Measurements from ENCODE around the gene FBXO10. TPM values are rescaled to one million over a fixed set of nuclear protein-coding genes. Genes with fewer than 3 reads are reported as not detected.

Gene FBXO10
- total RNA-seq, 2 donors from 2014 or later = 2.7 to 2.9 TPM

DNA sequence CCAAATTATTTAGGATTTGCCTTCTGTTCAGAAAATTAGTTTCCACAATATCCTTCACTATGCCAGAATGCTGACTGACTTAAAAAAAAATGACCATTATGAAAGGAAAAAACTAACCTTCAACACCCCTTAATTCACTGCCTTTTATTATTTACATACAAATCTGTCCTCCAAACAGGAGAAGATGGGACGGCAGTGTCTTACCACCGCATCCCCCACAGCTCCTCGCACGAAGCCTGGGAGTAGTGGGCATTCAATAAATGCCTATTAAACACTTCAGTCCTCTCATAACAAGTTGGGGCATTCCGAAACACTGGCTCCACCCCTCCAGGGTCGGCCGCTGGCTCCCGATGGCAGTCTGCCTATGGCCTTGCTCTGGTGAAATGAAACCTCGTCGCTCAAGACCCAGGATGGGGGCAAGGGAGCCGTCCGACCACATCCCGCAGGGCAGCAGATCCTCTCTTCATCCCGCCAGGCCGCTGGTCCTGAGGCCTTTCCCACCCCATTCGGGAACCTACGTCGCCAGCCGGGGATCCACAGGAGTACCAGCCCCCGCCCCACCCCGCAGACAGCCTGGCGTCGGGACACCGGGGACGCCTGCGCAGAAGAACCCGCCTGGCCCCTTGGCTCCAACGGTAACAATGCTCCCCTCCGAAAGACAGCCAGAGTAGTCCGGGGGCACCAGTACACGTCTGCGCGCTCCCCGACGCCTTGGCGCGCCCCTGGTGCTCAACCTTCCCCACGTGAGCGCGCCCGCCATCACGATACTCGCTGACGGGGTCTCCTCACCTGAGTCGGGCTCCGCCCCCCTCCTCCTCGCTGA is 111.5 kb downstream of the FBXO10 start:
- Histone ChIP-seq H3K36me3 (no peaks in the 10 kb centered on the region), H3K9me3 (no peaks in the 10 kb centered on the region), H3K4me3 (peak overlapping the region; percentile 93), H3K27me3 (no peaks in the 10 kb centered on the region), H3K9ac (ENCODE audit: low read depth in 2 of 2, low read length in 2 of 2) (peak overlapping the region; percentile 96), H3K27ac (peak overlapping the region; percentile 96), H3K4me1 (peaks cover 7% of the 10 kb centered on the region)
- DNase-seq = peak; percentile 80
- TF ChIP-seq, protein P1, sequence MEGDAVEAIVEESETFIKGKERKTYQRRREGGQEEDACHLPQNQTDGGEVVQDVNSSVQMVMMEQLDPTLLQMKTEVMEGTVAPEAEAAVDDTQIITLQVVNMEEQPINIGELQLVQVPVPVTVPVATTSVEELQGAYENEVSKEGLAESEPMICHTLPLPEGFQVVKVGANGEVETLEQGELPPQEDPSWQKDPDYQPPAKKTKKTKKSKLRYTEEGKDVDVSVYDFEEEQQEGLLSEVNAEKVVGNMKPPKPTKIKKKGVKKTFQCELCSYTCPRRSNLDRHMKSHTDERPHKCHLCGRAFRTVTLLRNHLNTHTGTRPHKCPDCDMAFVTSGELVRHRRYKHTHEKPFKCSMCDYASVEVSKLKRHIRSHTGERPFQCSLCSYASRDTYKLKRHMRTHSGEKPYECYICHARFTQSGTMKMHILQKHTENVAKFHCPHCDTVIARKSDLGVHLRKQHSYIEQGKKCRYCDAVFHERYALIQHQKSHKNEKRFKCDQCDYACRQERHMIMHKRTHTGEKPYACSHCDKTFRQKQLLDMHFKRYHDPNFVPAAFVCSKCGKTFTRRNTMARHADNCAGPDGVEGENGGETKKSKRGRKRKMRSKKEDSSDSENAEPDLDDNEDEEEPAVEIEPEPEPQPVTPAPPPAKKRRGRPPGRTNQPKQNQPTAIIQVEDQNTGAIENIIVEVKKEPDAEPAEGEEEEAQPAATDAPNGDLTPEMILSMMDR (IDR thresholded peaks at IDR 0.05) = no peak
- intact Hi-C loops (cut with DNase I) = no loop called here

DNA sequence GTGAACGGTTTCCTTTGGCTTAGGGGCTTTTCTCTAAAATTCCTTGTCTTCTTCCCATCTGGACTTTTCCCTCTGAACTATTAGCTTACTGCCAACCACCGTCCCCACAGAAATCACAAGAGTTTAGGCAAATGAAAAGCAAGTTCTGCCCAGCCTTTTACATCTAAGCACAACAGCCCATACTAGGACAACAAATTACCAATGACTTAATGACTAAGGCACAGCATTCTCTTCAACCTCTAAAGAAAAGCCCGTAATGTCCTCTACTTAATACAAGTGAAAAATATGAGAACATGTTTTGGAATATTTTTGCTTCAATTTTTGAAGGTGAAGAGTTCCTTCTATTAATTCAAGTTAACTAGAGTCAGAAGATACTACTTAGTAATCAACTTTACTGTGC is 112.2 kb downstream of the FBXO10 start:
- no peaks in the 10 kb centered on the region for H3K9me3 ChIP-seq
- DNase-seq = no peak
- H3K4me3 ChIP-seq = peak overlapping the region; percentile 93
- H3K27me3 ChIP-seq = no peaks in the 10 kb centered on the region
- TF ChIP-seq, protein P1 (IDR thresholded peaks at IDR 0.05) = no peak
- no peaks in the 10 kb centered on the region for H3K36me3 ChIP-seq
- intact Hi-C loops (cut with DNase I) = no loop called here
- H3K9ac ChIP-seq (ENCODE audit: low read depth in 2 of 2, low read length in 2 of 2) = peak overlapping the region in 1 of 2 donors; percentile 96
- H3K4me1 ChIP-seq = peaks cover 7% of the 10 kb centered on the region
- H3K27ac ChIP-seq = peak overlapping the region; percentile 96

Other genes starting within 250 kb of the FBXO10 start
- 10 to 100 TPM; 71.1 to 94.0 TPM for gene GRHPR, start 153.7 kb downstream of the FBXO10 start, total RNA-seq
- gene ZBTB5, start 110.9 kb downstream of the FBXO10 start, total RNA-seq = 1 to 10 TPM; 8.9 to 9.7 TPM
- 10 to 100 TPM; 10.8 to 19.3 TPM for gene POLR1E, start 90.4 kb downstream of the FBXO10 start, total RNA-seq
- gene TOMM5, start 16.2 kb upstream of the FBXO10 start, total RNA-seq = 100 to 1,000 TPM in 1 of 2 donors, 10 to 100 TPM in 1; 59.9 to 112 TPM
- gene FRMPD1, start 74.6 kb upstream of the FBXO10 start, total RNA-seq = under 1 TPM; 0.08 to 0.35 TPM
- 10 to 100 TPM in 1 of 2 donors, 1 to 10 TPM in 1; 8.3 to 11.9 TPM for gene TRMT10B, start 177.4 kb upstream of the FBXO10 start, total RNA-seq
- 10 to 100 TPM; 27.4 to 51.1 TPM for gene EXOSC3, start 208.7 kb upstream of the FBXO10 start, total RNA-seq
- 10 to 100 TPM; 25.4 to 32.7 TPM for gene DCAF10, start 224.4 kb upstream of the FBXO10 start, total RNA-seq